Panc1 (cell line): Measurements from ENCODE around the gene UNC5B. TPM values are rescaled to one million over a fixed set of nuclear protein-coding genes. Genes with fewer than 3 reads are reported as not detected.

ENCODE experiments used
- ATAC-seq: fragments of 200-7000 bp; cut with Tn5 transposase; 2 replicates; pipeline ENCODE4 v1.9.1; 2020; ENCODE audit warnings: mild to moderate bottlenecking, moderate library complexity
- BruUV-seq: library from RNA; stranded (reverse); fragments of 400-500 nt; replicated peaks from 2 replicates; lab custom pipeline; 2021; lab: Mats Ljungman, UMichigan
- CTCF ChIA-PET: fragments of 300-600 bp; sonication (Branson Sonifier 250); formaldehyde crosslinking; loops from one replicate; lab custom pipeline; 2022; ENCODE audit warnings: antibody characterized with exemption; lab: Charles Lee
- POLR2A ChIA-PET: fragments of 300-600 bp; sonication (Branson Sonifier 250); formaldehyde crosslinking; loops from one replicate; lab custom pipeline; 2022; ENCODE audit warnings: antibody characterized with exemption; lab: Charles Lee
- DNase-seq: peaks from one replicate; pipeline ENCODE4 v3.0.0-alpha.2; 2010; ENCODE audit warnings: low read depth, low spot score
- H3K27ac ChIP-seq: 2 replicates; pipeline ENCODE4 v1.5.1; 2011; ENCODE audit warnings: mild to moderate bottlenecking, low read length, inconsistent platforms
- H3K27me3 ChIP-seq: fragments of 200-500 bp; sonication (Bioruptor generic); 2 replicates; pipeline ENCODE4 v1.6.0; 2014; ENCODE audit warnings: low read length, inconsistent platforms; ENCODE audit not compliant: control insufficient read depth, insufficient read depth
- H3K36me3 ChIP-seq: fragments of 200-500 bp; sonication (Bioruptor generic); 2 replicates; pipeline ENCODE4 v1.5.1; 2014; ENCODE audit warnings: inconsistent platforms, mild to moderate bottlenecking, low read length, moderate library complexity; ENCODE audit not compliant: control insufficient read depth, insufficient read depth
- H3K4me1 ChIP-seq: 2 replicates; pipeline ENCODE4 v1.5.1; 2011; ENCODE audit warnings: inconsistent platforms, mild to moderate bottlenecking, low read length, moderate library complexity; ENCODE audit not compliant: control insufficient read depth, insufficient read depth
- H3K4me3 ChIP-seq, 2 experiments: 2 replicates each; pipeline ENCODE4 v1.5.1; 2011 to 2012; ENCODE audit warnings: low read depth in 2 of 2, low read length in 2 of 2, mild to moderate bottlenecking in 2 of 2, inconsistent platforms in 1 of 2, moderate library complexity in 1 of 2
- H3K9me3 ChIP-seq: fragments of 200-500 bp; sonication (Bioruptor generic); 2 replicates; pipeline ENCODE4 v1.5.1; 2014; ENCODE audit warnings: low read depth, mild to moderate bottlenecking, inconsistent platforms, low read length, moderate library complexity; ENCODE audit not compliant: control insufficient read depth, insufficient read depth
- POLR2AphosphoS5 ChIP-seq: IDR thresholded peaks from 2 replicates; pipeline ENCODE4 v1.6.1; 2012; ENCODE audit warnings: mild to moderate bottlenecking, low read depth, low read length, moderate library complexity
- SIN3A ChIP-seq: IDR thresholded peaks from 2 replicates; pipeline ENCODE4 v1.6.1; 2012; ENCODE audit warnings: low read depth, mild to moderate bottlenecking, low read length, moderate library complexity, borderline replicate concordance; ENCODE audit not compliant: insufficient read depth
- TCF7L2 ChIP-seq: IDR thresholded peaks from 2 replicates; pipeline ENCODE4 v1.6.1; 2011; ENCODE audit warnings: mild to moderate bottlenecking, low read depth, low read length, inconsistent platforms
- in situ Hi-C: cut with HindIII; loops from 2 replicates; pipeline ENCODE4 v1.10.0; 2016; ENCODE audit warnings: low sequenced_read_pairs, low pct_unique_long_range_greater_than_20kb
- intact Hi-C: fragments of 100-400 bp; cut with micrococcal nuclease; formaldehyde crosslinking; loops from one replicate; pipeline ENCODE4 v1.10.0; 2022; ENCODE audit not compliant: unreplicated experiment
- total RNA-seq: library from RNA; stranded (reverse); gene quantifications from one replicate; pipeline ENCODE4 v1.2.1, GENCODE V29; 2021; ENCODE audit not compliant: unreplicated experiment
- TF ChIP-seq, protein P1 (sequence below), 2 experiments: IDR thresholded peaks; 2 replicates each; pipeline ENCODE4 v1.6.1; 2011 to 2012; ENCODE audit warnings: low read depth in 2 of 2, control low read depth in 1 of 2, low read length in 1 of 2, mild to moderate bottlenecking in 1 of 2, moderate library complexity in 1 of 2; ENCODE audit not compliant: insufficient read depth in 1 of 2
- TF ChIP-seq, protein P2 (sequence below): fragments of 450-650 bp; IDR thresholded peaks from 2 replicates; pipeline ENCODE4 v1.5.1; 2017; ENCODE audit warnings: mild to moderate bottlenecking

The UNC5B gene
- total RNA-seq, 1 experiment from 2014 or later = 1.1 TPM

DNA sequence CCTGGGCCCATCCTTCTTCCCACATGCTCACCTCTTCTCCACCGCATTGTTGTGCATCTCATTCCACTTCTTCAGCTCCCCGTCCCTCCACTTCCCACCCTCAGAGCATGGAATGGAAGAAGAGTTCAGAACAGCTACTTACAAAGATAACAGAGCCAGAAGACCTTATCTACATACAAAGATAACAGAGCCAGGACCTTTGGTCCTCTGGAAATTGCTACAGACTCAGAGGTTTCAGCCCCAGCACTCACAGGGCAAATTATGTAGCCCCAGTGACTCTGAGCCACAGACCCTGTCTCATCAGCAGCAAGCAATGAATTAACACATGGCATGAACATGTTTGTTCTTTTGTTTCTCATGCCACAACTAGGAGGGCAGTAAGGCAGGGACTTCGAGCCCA lies 78.0 kb downstream of the UNC5B start:
- no peak overlapping the region for H3K4me3 ChIP-seq
- no peaks in the 10 kb centered on the region for H3K4me1 ChIP-seq
- no TSS peak for BruUV-seq
- no peak overlapping the region for H3K27ac ChIP-seq
- DNase-seq (no peak), ATAC-seq (no peak)
- TF ChIP-seq TCF7L2 (no peak), POLR2AphosphoS5 (no peak), SIN3A (no peak)
- TF ChIP-seq, protein P1, sequence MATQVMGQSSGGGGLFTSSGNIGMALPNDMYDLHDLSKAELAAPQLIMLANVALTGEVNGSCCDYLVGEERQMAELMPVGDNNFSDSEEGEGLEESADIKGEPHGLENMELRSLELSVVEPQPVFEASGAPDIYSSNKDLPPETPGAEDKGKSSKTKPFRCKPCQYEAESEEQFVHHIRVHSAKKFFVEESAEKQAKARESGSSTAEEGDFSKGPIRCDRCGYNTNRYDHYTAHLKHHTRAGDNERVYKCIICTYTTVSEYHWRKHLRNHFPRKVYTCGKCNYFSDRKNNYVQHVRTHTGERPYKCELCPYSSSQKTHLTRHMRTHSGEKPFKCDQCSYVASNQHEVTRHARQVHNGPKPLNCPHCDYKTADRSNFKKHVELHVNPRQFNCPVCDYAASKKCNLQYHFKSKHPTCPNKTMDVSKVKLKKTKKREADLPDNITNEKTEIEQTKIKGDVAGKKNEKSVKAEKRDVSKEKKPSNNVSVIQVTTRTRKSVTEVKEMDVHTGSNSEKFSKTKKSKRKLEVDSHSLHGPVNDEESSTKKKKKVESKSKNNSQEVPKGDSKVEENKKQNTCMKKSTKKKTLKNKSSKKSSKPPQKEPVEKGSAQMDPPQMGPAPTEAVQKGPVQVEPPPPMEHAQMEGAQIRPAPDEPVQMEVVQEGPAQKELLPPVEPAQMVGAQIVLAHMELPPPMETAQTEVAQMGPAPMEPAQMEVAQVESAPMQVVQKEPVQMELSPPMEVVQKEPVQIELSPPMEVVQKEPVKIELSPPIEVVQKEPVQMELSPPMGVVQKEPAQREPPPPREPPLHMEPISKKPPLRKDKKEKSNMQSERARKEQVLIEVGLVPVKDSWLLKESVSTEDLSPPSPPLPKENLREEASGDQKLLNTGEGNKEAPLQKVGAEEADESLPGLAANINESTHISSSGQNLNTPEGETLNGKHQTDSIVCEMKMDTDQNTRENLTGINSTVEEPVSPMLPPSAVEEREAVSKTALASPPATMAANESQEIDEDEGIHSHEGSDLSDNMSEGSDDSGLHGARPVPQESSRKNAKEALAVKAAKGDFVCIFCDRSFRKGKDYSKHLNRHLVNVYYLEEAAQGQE (IDR thresholded peaks at IDR 0.05; ENCODE audit: insufficient read depth in 1 of 2, low read depth in 2 of 2, low read length in 1 of 2) = no peak
- TF ChIP-seq, protein P2, sequence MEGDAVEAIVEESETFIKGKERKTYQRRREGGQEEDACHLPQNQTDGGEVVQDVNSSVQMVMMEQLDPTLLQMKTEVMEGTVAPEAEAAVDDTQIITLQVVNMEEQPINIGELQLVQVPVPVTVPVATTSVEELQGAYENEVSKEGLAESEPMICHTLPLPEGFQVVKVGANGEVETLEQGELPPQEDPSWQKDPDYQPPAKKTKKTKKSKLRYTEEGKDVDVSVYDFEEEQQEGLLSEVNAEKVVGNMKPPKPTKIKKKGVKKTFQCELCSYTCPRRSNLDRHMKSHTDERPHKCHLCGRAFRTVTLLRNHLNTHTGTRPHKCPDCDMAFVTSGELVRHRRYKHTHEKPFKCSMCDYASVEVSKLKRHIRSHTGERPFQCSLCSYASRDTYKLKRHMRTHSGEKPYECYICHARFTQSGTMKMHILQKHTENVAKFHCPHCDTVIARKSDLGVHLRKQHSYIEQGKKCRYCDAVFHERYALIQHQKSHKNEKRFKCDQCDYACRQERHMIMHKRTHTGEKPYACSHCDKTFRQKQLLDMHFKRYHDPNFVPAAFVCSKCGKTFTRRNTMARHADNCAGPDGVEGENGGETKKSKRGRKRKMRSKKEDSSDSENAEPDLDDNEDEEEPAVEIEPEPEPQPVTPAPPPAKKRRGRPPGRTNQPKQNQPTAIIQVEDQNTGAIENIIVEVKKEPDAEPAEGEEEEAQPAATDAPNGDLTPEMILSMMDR = no peak
- CTCF ChIA-PET = no interaction called here
- no peaks in the 10 kb centered on the region for H3K9me3 ChIP-seq
- no peaks in the 10 kb centered on the region for H3K27me3 ChIP-seq
- in situ Hi-C loops (no loop called here), intact Hi-C loops (no loop called here)
- POLR2A ChIA-PET = no interaction called here
- no peaks in the 10 kb centered on the region for H3K36me3 ChIP-seq

DNA sequence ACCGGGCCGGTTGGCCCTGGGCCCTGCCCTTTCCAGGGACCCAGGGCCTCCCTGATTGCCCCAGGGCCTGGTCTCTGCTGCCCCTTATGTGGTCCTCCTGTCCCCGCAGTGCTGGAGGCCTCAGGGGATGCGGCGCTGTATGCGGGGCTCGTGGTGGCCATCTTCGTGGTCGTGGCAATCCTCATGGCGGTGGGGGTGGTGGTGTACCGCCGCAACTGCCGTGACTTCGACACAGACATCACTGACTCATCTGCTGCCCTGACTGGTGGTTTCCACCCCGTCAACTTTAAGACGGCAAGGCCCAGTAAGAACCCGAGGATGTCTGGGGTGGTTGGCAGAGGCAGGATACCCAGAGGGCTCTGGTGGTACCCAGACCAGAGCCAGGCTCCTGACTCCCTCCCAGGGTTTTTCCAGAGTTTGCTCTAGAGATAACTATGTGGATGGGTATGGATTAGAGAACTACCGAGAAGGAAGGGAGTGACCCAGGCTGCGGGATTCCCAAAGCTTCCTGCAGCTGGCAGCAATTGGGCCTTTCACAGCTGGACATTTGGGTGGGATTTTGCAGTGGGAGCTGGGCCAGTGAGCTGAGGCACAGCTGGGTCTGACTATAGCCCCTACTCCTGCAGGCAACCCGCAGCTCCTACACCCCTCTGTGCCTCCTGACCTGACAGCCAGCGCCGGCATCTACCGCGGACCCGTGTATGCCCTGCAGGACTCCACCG lies 78.6 kb downstream of the UNC5B start:
- TF ChIP-seq SIN3A (no peak), TCF7L2 (no peak), POLR2AphosphoS5 (no peak)
- TF ChIP-seq, protein P1 (IDR thresholded peaks at IDR 0.05; ENCODE audit: insufficient read depth in 1 of 2, low read depth in 2 of 2, low read length in 1 of 2) = no peak
- TF ChIP-seq, protein P2 = no peak
- H3K27ac ChIP-seq = no peak overlapping the region
- POLR2A ChIA-PET = no interaction called here
- no peak for ATAC-seq
- H3K27me3 ChIP-seq = no peaks in the 10 kb centered on the region
- BruUV-seq = no TSS peak
- no peaks in the 10 kb centered on the region for H3K9me3 ChIP-seq
- H3K4me1 ChIP-seq = no peaks in the 10 kb centered on the region
- DNase-seq = no peak
- H3K36me3 ChIP-seq = no peaks in the 10 kb centered on the region
- in situ Hi-C loops (no loop called here), intact Hi-C loops (no loop called here)
- CTCF ChIA-PET = no interaction called here
- no peak overlapping the region for H3K4me3 ChIP-seq
